ENCODE measurements around the gene PAX2.

DNA sequence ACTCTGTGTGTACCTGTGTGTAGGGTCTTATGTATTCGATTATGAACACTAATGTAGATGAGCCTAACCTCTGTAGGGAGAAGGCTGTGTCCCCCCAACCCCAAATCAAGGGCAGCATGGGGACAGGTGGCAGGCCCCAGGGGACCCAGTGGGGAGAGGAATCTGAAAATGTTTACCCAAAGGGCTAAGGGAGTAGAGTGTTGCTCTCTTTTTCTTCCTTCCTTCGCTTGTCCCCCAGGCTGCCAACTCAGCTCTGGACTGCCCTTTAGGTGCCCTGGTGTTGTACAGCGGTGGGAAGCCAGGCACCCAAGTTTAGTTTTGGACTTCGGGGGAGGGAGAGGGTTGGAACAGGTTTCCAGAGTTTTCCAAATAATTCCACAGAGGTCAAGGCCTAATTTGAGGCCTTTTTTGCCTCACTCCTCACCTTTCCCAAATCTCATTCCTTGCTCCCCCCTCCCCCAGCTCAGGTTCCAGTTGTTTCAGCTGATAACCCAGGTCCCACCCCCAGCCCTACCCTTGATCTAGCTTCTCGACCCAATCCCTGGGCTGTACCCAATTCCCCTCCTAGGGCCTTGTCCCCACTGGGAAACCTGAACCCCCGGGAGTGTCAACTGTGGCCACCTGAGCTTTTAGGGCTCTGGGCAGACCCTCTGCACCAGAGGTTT, 9.1 kb upstream of the PAX2 start:
- TF ChIP-seq, protein P1, sequence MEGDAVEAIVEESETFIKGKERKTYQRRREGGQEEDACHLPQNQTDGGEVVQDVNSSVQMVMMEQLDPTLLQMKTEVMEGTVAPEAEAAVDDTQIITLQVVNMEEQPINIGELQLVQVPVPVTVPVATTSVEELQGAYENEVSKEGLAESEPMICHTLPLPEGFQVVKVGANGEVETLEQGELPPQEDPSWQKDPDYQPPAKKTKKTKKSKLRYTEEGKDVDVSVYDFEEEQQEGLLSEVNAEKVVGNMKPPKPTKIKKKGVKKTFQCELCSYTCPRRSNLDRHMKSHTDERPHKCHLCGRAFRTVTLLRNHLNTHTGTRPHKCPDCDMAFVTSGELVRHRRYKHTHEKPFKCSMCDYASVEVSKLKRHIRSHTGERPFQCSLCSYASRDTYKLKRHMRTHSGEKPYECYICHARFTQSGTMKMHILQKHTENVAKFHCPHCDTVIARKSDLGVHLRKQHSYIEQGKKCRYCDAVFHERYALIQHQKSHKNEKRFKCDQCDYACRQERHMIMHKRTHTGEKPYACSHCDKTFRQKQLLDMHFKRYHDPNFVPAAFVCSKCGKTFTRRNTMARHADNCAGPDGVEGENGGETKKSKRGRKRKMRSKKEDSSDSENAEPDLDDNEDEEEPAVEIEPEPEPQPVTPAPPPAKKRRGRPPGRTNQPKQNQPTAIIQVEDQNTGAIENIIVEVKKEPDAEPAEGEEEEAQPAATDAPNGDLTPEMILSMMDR (IDR thresholded peaks at IDR 0.05; ENCODE audit: insufficient read depth, low read length), result no peak
- TF ChIP-seq GABPA (IDR thresholded peaks at IDR 0.05; ENCODE audit: low read depth) (no peak), SPI1 (IDR thresholded peaks at IDR 0.05; ENCODE audit: borderline replicate concordance, low read depth) (no peak), POLR2AphosphoS5 (IDR thresholded peaks at IDR 0.05; ENCODE audit: low read depth) (no peak)
- TF ChIP-seq, protein P2, sequence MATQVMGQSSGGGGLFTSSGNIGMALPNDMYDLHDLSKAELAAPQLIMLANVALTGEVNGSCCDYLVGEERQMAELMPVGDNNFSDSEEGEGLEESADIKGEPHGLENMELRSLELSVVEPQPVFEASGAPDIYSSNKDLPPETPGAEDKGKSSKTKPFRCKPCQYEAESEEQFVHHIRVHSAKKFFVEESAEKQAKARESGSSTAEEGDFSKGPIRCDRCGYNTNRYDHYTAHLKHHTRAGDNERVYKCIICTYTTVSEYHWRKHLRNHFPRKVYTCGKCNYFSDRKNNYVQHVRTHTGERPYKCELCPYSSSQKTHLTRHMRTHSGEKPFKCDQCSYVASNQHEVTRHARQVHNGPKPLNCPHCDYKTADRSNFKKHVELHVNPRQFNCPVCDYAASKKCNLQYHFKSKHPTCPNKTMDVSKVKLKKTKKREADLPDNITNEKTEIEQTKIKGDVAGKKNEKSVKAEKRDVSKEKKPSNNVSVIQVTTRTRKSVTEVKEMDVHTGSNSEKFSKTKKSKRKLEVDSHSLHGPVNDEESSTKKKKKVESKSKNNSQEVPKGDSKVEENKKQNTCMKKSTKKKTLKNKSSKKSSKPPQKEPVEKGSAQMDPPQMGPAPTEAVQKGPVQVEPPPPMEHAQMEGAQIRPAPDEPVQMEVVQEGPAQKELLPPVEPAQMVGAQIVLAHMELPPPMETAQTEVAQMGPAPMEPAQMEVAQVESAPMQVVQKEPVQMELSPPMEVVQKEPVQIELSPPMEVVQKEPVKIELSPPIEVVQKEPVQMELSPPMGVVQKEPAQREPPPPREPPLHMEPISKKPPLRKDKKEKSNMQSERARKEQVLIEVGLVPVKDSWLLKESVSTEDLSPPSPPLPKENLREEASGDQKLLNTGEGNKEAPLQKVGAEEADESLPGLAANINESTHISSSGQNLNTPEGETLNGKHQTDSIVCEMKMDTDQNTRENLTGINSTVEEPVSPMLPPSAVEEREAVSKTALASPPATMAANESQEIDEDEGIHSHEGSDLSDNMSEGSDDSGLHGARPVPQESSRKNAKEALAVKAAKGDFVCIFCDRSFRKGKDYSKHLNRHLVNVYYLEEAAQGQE (IDR thresholded peaks at IDR 0.05; ENCODE audit: insufficient replicate concordance, low read depth), result no peak
